ENCODE data around the gene SNF8. TPM values are rescaled to one million over a fixed set of nuclear protein-coding genes. Genes with fewer than 3 reads are reported as not detected.
A peak's percentile ranks its signal among the peaks of the same experiment; 100 is the strongest.

Gene SNF8
- 164 TPM for polyA plus RNA-seq (2012; ENCODE audit: insufficient read depth, insufficient read length, low read depth)

GRCh38 chr17:48944515-48945260 is at the start of gene SNF8:
TSS of gene SNF8 (minus strand) at chr17:48944842. CDS start at chr17:48944734, 108 bp downstream.
- no peak for TF ChIP-seq CTCF (IDR thresholded peaks at IDR 0.05; ENCODE audit: low read depth, low read length)
- Histone ChIP-seq H3K27me3 (no peaks in the 10 kb centered on the region), H3K36me3 (peaks cover 13% of the 10 kb centered on the region), H3K4me3 (ENCODE audit: low read depth, low read length) (peak within 1 kb of the TSS; percentile 90), H3K4me1 (no peaks in the 10 kb centered on the region), H3K9me3 (no peaks in the 10 kb centered on the region)
- DNase-seq: peak; percentile 94

- no peak for TF ChIP-seq CTCF (IDR thresholded peaks at IDR 0.05; ENCODE audit: low read depth, low read length)
- Histone ChIP-seq H3K4me3 (ENCODE audit: low read depth, low read length) (no peak overlapping the region), H3K27me3 (peaks cover 89% of the 10 kb centered on the region), H3K4me1 (no peaks in the 10 kb centered on the region), H3K9me3 (no peaks in the 10 kb centered on the region), H3K36me3 (no peaks in the 10 kb centered on the region)
- no peak for DNase-seq
Observed at GRCh38 chr17:48993951-48994350, 49.3 kb upstream of the SNF8 start.

- Histone ChIP-seq H3K9me3 (0 out of 2 replicates have a peak, but pooled peaks cover 4% of the 10 kb centered on the region), H3K36me3 (no peaks in the 10 kb centered on the region), H3K4me3 (ENCODE audit: low read depth, low read length) (no peak overlapping the region), H3K27me3 (peaks cover 89% of the 10 kb centered on the region), H3K4me1 (no peaks in the 10 kb centered on the region)
- DNase-seq: no peak
- TF ChIP-seq CTCF (IDR thresholded peaks at IDR 0.05; ENCODE audit: low read depth, low read length): no peak
Observed at GRCh38 chr17:48993305-48993704, 48.7 kb upstream of the SNF8 start.

GRCh38 chr17:48992444-48992843 is 47.8 kb upstream of the SNF8 start:
- peaks cover 89% of the 10 kb centered on the region for H3K27me3 ChIP-seq
- DNase-seq: no peak
- no peak for TF ChIP-seq CTCF (IDR thresholded peaks at IDR 0.05; ENCODE audit: low read depth, low read length)
- H3K4me3 ChIP-seq (ENCODE audit: low read depth, low read length): no peak overlapping the region
- 0 out of 2 replicates have a peak, but pooled peaks cover 4% of the 10 kb centered on the region for H3K9me3 ChIP-seq
- no peaks in the 10 kb centered on the region for H3K4me1 ChIP-seq
- H3K36me3 ChIP-seq: no peaks in the 10 kb centered on the region

- Histone ChIP-seq H3K9me3 (0 out of 2 replicates have a peak, but pooled peaks cover 4% of the 10 kb centered on the region), H3K27me3 (peaks cover 93% of the 10 kb centered on the region), H3K4me1 (no peaks in the 10 kb centered on the region), H3K4me3 (ENCODE audit: low read depth, low read length) (no peak overlapping the region), H3K36me3 (no peaks in the 10 kb centered on the region)
- DNase-seq: no peak
- TF ChIP-seq CTCF (IDR thresholded peaks at IDR 0.05; ENCODE audit: low read depth, low read length): no peak
Observed at GRCh38 chr17:48990882-48991357, 46.3 kb upstream of the SNF8 start.

- DNase-seq: no peak
- Histone ChIP-seq H3K4me1 (no peaks in the 10 kb centered on the region), H3K4me3 (ENCODE audit: low read depth, low read length) (no peak overlapping the region), H3K9me3 (0 out of 2 replicates have a peak, but pooled peaks cover 4% of the 10 kb centered on the region), H3K27me3 (peaks cover 93% of the 10 kb centered on the region), H3K36me3 (no peaks in the 10 kb centered on the region)
- TF ChIP-seq CTCF (IDR thresholded peaks at IDR 0.05; ENCODE audit: low read depth, low read length): no peak
Observed at GRCh38 chr17:48989100-48989499, 44.5 kb upstream of the SNF8 start.

Measured in BE2C (cell line).